Stimulated activated CD4-positive, alpha-beta T cell treated with anti-CD3 and anti-CD28 coated beads, Interleukin-15, amount 100 ng/mL, for 1 hour (primary cell): ENCODE results near the gene COMMD1.
"Not testable (repeated sequence)": the region's sequence is repeated elsewhere in the genome, so short reads cannot be mapped to it uniquely, and the experiment has no call there.

ENCODE experiments used
- DNase-seq, 2 donors: peaks; one replicate each; pipeline ENCODE4 v3.0.0-alpha.2; 2020; ENCODE audit warnings: low read depth in 1 of 2, low spot score in 1 of 2

Gene COMMD1

GRCh38 chr2:61922714-61923113, 17.2 kb downstream of the COMMD1 start:
- no peak for DNase-seq

- DNase-seq: no peak
These were observed 19.6 kb downstream of the COMMD1 start for GRCh38 chr2:61924895-61925663.

- DNase-seq: no peak
These were observed 21.3 kb downstream of the COMMD1 start for GRCh38 chr2:61926531-61927477.

GRCh38 chr2:61928826-61929461, 23.5 kb downstream of the COMMD1 start:
- DNase-seq: no peak

- no peak for DNase-seq
These were observed 31.6 kb downstream of the COMMD1 start for GRCh38 chr2:61937098-61937497.

- DNase-seq: no peak
These were observed 32.4 kb downstream of the COMMD1 start for GRCh38 chr2:61937886-61938285.

GRCh38 chr2:61938511-61938910, 33.0 kb downstream of the COMMD1 start:
- DNase-seq: no peak

GRCh38 chr2:61943251-61943650, 37.8 kb downstream of the COMMD1 start:
- no peak for DNase-seq

- DNase-seq: no peak
These were observed 41.2 kb downstream of the COMMD1 start for GRCh38 chr2:61946666-61947065.

- DNase-seq: no peak
These were observed 43.4 kb downstream of the COMMD1 start for GRCh38 chr2:61948661-61949457.

- DNase-seq: no peak
These were observed 43.9 kb downstream of the COMMD1 start for GRCh38 chr2:61949458-61949713.

- DNase-seq: no peak
These were observed 44.5 kb downstream of the COMMD1 start for GRCh38 chr2:61949714-61950560.

- no peak for DNase-seq
These were observed 45.3 kb downstream of the COMMD1 start for GRCh38 chr2:61950571-61951315.

- no peak for DNase-seq
These were observed 46.4 kb downstream of the COMMD1 start for GRCh38 chr2:61951881-61952280.

GRCh38 chr2:61952288-61952687, 46.8 kb downstream of the COMMD1 start:
- no peak for DNase-seq

- DNase-seq: not testable (repeated sequence)
These were observed 49.4 kb downstream of the COMMD1 start for GRCh38 chr2:61954856-61955255.

GRCh38 chr2:61959381-61960293, 54.2 kb downstream of the COMMD1 start:
- no peak for DNase-seq

GRCh38 chr2:61961231-61961901, 55.9 kb downstream of the COMMD1 start:
- no peak for DNase-seq
